Mesenchymal stem cell (in vitro differentiated cells and primary cell): Measurements from ENCODE around the gene MYO9A.

Source experiments
- DNase-seq: peaks from one replicate; pipeline ENCODE4 v3.0.0-alpha.2; 2013
- H2AFZ ChIP-seq: one replicate; pipeline ENCODE4 v1.6.1; 2013; ENCODE audit warnings: low read depth, mild to moderate bottlenecking, control low read depth, inconsistent platforms, low read length, moderate library complexity
- H2AK5ac ChIP-seq: 2 replicates; pipeline ENCODE4 v1.6.1; 2013; ENCODE audit warnings: low read length, moderate library complexity, mild to moderate bottlenecking, inconsistent platforms; ENCODE audit not compliant: severe bottlenecking
- H2BK120ac ChIP-seq: one replicate; pipeline ENCODE4 v1.6.1; 2013; ENCODE audit warnings: low read depth, mild to moderate bottlenecking, inconsistent platforms, low read length, moderate library complexity
- H2BK12ac ChIP-seq, 2 experiments: one replicate each; pipeline ENCODE4 v1.6.1; 2013; ENCODE audit warnings: inconsistent platforms in 2 of 2, low read length in 2 of 2, mild to moderate bottlenecking in 2 of 2, moderate library complexity in 2 of 2, control low read depth in 1 of 2
- H2BK15ac ChIP-seq: one replicate; pipeline ENCODE4 v1.6.1; 2013; ENCODE audit warnings: mild to moderate bottlenecking, low read depth, inconsistent platforms; ENCODE audit not compliant: poor library complexity, severe bottlenecking
- H2BK5ac ChIP-seq: 2 replicates; pipeline ENCODE4 v1.6.1; 2013; ENCODE audit warnings: low read depth, mild to moderate bottlenecking, low read length, control low read depth, inconsistent platforms; ENCODE audit not compliant: poor library complexity, severe bottlenecking
- H3K14ac ChIP-seq, 2 experiments: one replicate each; pipeline ENCODE4 v1.6.1; 2013; ENCODE audit warnings: inconsistent platforms in 2 of 2, low read length in 2 of 2, control low read depth in 1 of 2, mild to moderate bottlenecking in 1 of 2, moderate library complexity in 1 of 2
- H3K18ac ChIP-seq, 2 experiments: one replicate each; pipeline ENCODE4 v1.6.1; 2013; ENCODE audit warnings: inconsistent platforms in 2 of 2, low read length in 2 of 2, control low read depth in 1 of 2, low read depth in 1 of 2, mild to moderate bottlenecking in 1 of 2
- H3K23ac ChIP-seq, 2 experiments: one replicate each; pipeline ENCODE4 v1.6.1; 2013; ENCODE audit warnings: inconsistent platforms in 2 of 2, low read length in 2 of 2, mild to moderate bottlenecking in 2 of 2, moderate library complexity in 2 of 2, control low read depth in 1 of 2
- H3K27ac ChIP-seq: 2 replicates; pipeline ENCODE4 v1.5.1; 2013; ENCODE audit warnings: mild to moderate bottlenecking, moderate library complexity, low read length, control low read depth, inconsistent platforms; ENCODE audit not compliant: poor library complexity, severe bottlenecking
- H3K27me3 ChIP-seq, 2 experiments: 2 replicates each; pipeline versions ENCODE4 v1.6.1 to v1.7.0; 2013; ENCODE audit warnings: low read length in 2 of 2, mild to moderate bottlenecking in 2 of 2, moderate library complexity in 2 of 2, control low read depth in 1 of 2, inconsistent platforms in 1 of 2; ENCODE audit not compliant: control insufficient read depth in 1 of 2, insufficient read depth in 1 of 2
- H3K36me3 ChIP-seq, 2 experiments: 2 replicates each; pipeline versions ENCODE4 v1.6.1 to v1.7.0; 2013; ENCODE audit warnings: low read length in 2 of 2, control low read depth in 1 of 2, inconsistent platforms in 1 of 2, low read depth in 1 of 2, mild to moderate bottlenecking in 1 of 2; ENCODE audit not compliant: insufficient read depth in 2 of 2, control insufficient read depth in 1 of 2
- H3K4ac ChIP-seq, 2 experiments: one replicate each; pipeline ENCODE4 v1.6.1; 2013; ENCODE audit warnings: inconsistent platforms in 2 of 2, low read length in 2 of 2, mild to moderate bottlenecking in 2 of 2, moderate library complexity in 2 of 2, control low read depth in 1 of 2, low read depth in 1 of 2
- H3K4me1 ChIP-seq: 2 replicates; pipeline ENCODE4 v1.6.1; 2013; ENCODE audit warnings: low read depth, low read length, control low read depth; ENCODE audit not compliant: control insufficient read depth, insufficient read depth
- H3K4me2 ChIP-seq: 2 replicates; pipeline ENCODE4 v1.6.1; 2013; ENCODE audit warnings: low read length, mild to moderate bottlenecking, inconsistent platforms; ENCODE audit not compliant: poor library complexity, severe bottlenecking
- H3K4me3 ChIP-seq, 2 experiments: 2 replicates each; pipeline versions ENCODE4 v1.5.1 to v1.7.0; 2013; ENCODE audit warnings: low read length in 2 of 2, mild to moderate bottlenecking in 2 of 2, control low read depth in 1 of 2, low read depth in 1 of 2; ENCODE audit not compliant: insufficient read depth in 1 of 2
- H3K79me1 ChIP-seq: replicated peaks from 2 replicates; pipeline ENCODE4 v1.6.1; 2013; ENCODE audit warnings: mild to moderate bottlenecking, control low read depth, low read length, inconsistent platforms; ENCODE audit not compliant: poor library complexity, severe bottlenecking
- H3K9ac ChIP-seq: 2 replicates; pipeline ENCODE4 v1.7.0; 2013; ENCODE audit warnings: mild to moderate bottlenecking, low read length, moderate library complexity
- H3K9me3 ChIP-seq: 2 replicates; pipeline ENCODE4 v1.7.0; 2013; ENCODE audit warnings: mild to moderate bottlenecking, low read length; ENCODE audit not compliant: control insufficient read depth
- H4K8ac ChIP-seq: one replicate; pipeline ENCODE4 v1.6.1; 2013; ENCODE audit warnings: inconsistent platforms, mild to moderate bottlenecking, low read length, moderate library complexity
- H4K91ac ChIP-seq: one replicate; pipeline ENCODE4 v1.6.1; 2013; ENCODE audit warnings: mild to moderate bottlenecking, low read length, inconsistent platforms
- WGBS: methylation state at CpG from one replicate; pipeline ENCODE4 v1.1.7; 2013; ENCODE audit warnings: mixed read lengths; 5-methylcytosine and 5-hydroxymethylcytosine counted together

MYO9A gene

DNA sequence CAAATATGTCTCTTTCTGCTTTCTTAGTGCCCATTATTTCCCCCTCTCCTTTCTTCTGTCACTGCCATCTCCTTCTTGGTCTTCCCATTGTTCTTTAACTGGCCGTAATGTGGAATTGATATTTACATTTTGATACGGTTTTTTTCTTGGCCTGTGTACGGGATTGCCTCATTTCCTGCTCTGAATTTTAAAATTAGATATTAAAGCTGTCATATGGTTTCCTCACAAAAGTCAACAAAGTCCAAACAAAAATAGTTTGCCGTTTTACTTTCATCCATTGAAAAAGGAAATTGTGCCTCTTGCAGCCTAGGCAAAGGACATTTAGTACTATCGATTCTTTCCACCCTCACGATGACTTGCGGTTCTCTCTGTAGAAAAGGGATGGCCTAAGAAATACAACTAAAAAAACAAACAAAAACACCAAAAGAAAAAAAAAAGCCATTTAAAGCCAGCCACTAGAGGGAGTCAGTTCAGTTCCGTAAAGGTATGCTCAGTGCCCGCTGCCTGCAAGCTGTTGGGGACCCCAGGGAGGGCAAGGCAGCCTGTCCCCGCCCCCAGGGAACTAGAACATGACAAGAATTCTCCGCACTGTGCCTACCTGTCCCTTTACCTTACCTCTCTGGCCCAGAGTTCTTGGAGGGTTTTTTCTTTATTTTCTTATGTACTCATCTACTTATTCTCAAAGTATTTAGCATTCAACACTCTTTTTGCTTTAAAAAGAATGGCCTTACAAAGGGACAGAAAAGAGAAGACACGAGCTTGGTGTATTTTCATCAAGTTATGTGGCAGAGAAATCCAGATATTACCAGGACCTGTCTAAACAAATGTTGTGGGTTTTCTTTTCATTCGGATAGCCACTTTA is 337.6 kb downstream of the MYO9A start:
- Histone ChIP-seq H3K23ac (no peak overlapping the region), H4K91ac (no peak overlapping the region), H3K4me2 (no peak overlapping the region), H3K14ac (no peak overlapping the region), H2BK15ac (no peak overlapping the region), H2BK5ac (no peak overlapping the region), H2BK120ac (no peak overlapping the region), H3K4me3 (peak overlapping the region in 1 of 2 experiments; percentile 45), H3K4me1 (peaks cover 21% of the 10 kb centered on the region), H3K9ac (peak overlapping the region; percentile 85), H3K18ac (no peak overlapping the region), H2AFZ (no peak overlapping the region), H3K27ac (peak overlapping the region; percentile 53), H3K27me3 (peaks cover 0 to 4% of the 10 kb centered on the region in 2 experiments), H4K8ac (no peak overlapping the region), H3K9me3 (no peaks in the 10 kb centered on the region), H3K36me3 (peaks cover 3 to 13% of the 10 kb centered on the region in 2 experiments), H2AK5ac (peak overlapping the region; percentile 15), H2BK12ac (no peak overlapping the region), H3K4ac (no peak overlapping the region), H3K79me1 (peaks cover 3% of the 10 kb centered on the region)
- DNase-seq = peak; percentile 75
- WGBS = 11% methylated on average over 9 of the region's 13 CpGs

DNA sequence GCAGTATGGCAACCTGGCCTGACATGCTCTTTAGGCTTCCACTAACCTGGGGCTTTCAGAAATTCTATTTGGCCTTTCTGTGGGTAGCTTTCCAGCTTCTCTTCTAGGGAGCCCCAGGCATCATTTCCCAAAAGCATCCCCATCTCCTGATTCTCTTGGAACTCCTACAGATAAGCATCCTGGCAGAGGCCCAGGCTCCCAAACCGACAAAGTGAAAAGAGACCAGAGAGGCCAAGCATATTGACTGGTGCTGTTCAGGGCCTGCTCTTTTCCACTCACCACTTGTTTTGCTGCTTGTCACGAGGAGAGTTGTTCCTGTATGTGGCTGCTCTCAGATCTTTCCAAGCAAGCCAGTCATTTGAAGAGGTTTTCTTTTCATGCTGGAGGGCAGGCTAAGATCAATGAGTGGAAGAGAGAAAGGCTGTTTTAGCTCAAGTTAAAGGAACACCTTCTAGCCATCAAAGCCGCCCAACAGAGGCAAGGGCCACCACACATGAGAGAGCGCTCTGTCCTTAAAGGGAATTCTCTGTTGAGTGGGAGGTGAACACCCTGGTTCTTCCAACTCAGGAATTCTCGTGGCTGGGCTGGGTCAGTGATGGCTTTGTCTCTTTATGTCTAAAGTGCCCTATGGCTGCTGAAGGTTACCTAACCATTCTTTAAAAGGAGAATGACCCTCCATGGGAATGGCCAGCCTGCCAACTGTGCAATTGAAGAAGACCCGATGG is 338.7 kb downstream of the MYO9A start:
- H3K4me1 ChIP-seq = peaks cover 21% of the 10 kb centered on the region
- peaks cover 3 to 13% of the 10 kb centered on the region in 2 experiments for H3K36me3 ChIP-seq
- no peak overlapping the region for H3K23ac ChIP-seq
- WGBS = 91% methylated on average over 6 of the region's 6 CpGs
- H3K79me1 ChIP-seq = peaks cover 3% of the 10 kb centered on the region
- no peak overlapping the region for H2BK15ac ChIP-seq
- peak overlapping the region; percentile 47 for H2AK5ac ChIP-seq
- no peak overlapping the region for H3K27ac ChIP-seq
- H4K8ac ChIP-seq = no peak overlapping the region
- no peak overlapping the region for H3K14ac ChIP-seq
- no peak overlapping the region for H3K9ac ChIP-seq
- H3K18ac ChIP-seq = no peak overlapping the region
- H3K9me3 ChIP-seq = no peaks in the 10 kb centered on the region
- H2AFZ ChIP-seq = no peak overlapping the region
- H3K4me2 ChIP-seq = no peak overlapping the region
- peak overlapping the region in 1 of 2 experiments; percentile 7 for H3K4ac ChIP-seq
- H2BK5ac ChIP-seq = no peak overlapping the region
- no peak for DNase-seq
- no peak overlapping the region for H4K91ac ChIP-seq
- H2BK12ac ChIP-seq = no peak overlapping the region
- H3K4me3 ChIP-seq = no peak overlapping the region
- H3K27me3 ChIP-seq = no peaks in the 10 kb centered on the region
- no peak overlapping the region for H2BK120ac ChIP-seq

DNA sequence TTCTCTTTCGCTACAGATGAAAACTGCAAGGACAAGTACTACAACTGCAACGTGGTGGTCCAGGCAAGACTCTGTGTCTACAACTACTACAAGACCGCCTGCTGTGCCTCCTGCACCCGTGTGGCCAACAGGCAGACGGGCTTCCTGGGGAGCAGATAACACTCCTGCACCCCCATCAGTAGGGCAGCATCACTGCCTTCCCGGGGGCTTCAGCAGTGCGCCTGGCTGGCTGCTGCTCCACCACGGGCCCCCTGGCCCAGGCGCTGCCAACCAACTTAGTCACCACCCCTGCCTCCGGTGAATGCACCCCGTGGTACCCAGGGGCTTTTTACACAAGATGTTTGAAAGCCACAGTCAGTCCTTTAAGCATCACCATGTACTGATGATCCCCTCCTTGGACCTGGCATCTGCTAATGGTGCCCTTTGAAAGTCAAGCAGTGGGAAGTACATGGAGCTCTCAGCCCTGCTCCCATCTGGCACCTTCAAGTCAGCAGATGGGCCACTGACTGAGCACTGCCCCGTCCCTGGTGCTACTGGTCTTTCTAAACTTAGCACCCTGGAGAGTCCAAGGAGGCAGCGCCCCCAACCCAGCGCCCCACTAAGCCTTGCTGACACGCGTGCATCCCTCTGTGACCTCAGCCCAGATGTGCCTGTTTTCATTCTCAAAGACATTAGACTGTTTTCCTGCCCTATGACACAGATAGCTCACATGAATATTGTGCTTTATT is 340.6 kb downstream of the MYO9A start:
- H4K91ac ChIP-seq = peak overlapping the region; percentile 28
- peaks cover 3 to 13% of the 10 kb centered on the region in 2 experiments for H3K36me3 ChIP-seq
- no peak overlapping the region for H3K4ac ChIP-seq
- no peak overlapping the region for H3K14ac ChIP-seq
- no peak overlapping the region for H3K27ac ChIP-seq
- H3K9ac ChIP-seq = no peak overlapping the region
- no peak overlapping the region for H2BK15ac ChIP-seq
- H4K8ac ChIP-seq = peak overlapping the region; percentile 12
- WGBS = 87% methylated on average over 16 of the region's 16 CpGs
- H3K27me3 ChIP-seq = no peaks in the 10 kb centered on the region
- peaks cover 3% of the 10 kb centered on the region for H3K79me1 ChIP-seq
- no peak overlapping the region for H3K23ac ChIP-seq
- no peaks in the 10 kb centered on the region for H3K9me3 ChIP-seq
- peak overlapping the region in 1 of 2 experiments; percentile 41 for H3K18ac ChIP-seq
- H3K4me3 ChIP-seq = no peak overlapping the region
- H2AK5ac ChIP-seq = peak overlapping the region; percentile 36
- peaks cover 19% of the 10 kb centered on the region for H3K4me1 ChIP-seq
- H3K4me2 ChIP-seq = no peak overlapping the region
- H2BK120ac ChIP-seq = no peak overlapping the region
- DNase-seq = no peak
- H2BK5ac ChIP-seq = no peak overlapping the region
- H2AFZ ChIP-seq = no peak overlapping the region
- H2BK12ac ChIP-seq = no peak overlapping the region
